ENCODE measurements around the gene SIVA1.

Gene SIVA1

DNA sequence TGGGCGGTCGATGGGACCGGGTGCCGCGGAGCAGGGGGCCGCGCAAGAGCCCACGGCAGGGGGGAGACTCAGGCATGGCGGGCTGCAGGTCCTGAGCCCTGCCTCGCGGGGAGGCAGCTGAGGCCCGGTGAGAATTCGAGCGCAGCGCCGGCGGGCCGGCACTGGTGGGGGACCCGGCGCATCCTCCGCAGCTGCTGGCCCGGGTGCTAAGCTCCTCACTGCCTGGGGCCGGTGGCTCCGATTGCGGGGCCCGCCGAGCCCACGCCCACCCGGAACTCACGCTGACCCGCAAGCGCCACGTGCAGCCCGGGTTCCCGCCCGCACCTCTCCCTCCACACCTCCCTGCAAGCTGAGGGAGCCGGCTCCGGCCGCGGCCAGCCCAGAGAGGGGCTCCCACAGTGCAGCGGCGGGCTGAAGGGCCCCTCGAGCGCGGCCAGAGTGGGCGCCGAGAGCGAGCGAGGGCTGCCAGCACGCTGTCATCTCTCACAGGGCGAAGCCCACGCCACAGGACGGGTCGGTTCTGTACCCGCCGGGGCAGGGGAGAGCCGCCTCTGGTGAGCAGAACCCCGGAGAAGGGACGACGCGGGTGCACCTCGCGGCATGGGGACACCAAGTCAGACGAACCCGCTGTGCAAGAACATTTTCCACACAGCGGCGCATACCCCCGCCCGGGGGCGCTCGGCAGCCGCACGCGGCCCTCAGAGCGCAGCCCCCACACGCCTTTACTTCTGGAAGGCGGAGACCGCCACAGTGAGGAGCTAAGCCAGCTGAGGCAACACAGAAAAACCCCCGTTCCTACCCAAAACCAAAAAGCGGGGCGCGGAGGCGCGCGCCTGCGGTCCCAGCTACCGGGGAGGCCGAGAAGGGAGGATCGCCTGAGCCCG, 1.2 kb upstream of the SIVA1 start:
- DNase-seq (ENCODE audit: low read depth in 2 of 2), result no peak

DNA sequence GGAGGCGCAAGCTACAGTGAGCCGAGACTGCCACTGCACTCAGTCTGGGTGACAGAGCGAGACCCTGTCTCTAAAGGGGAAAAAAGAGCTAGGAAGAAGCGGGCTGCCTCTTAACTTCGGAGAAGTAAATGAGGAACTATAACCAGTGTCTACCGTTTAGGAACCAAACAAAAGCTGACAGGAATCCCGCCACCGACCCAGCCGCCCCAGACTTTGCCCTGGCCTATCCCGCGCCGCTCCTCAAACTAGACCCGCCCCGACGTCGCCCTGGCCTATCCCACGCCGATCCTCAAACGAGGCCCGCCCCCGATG, 568 bp upstream of the SIVA1 start:
- DNase-seq (ENCODE audit: low read depth in 2 of 2), result no peak

DNA sequence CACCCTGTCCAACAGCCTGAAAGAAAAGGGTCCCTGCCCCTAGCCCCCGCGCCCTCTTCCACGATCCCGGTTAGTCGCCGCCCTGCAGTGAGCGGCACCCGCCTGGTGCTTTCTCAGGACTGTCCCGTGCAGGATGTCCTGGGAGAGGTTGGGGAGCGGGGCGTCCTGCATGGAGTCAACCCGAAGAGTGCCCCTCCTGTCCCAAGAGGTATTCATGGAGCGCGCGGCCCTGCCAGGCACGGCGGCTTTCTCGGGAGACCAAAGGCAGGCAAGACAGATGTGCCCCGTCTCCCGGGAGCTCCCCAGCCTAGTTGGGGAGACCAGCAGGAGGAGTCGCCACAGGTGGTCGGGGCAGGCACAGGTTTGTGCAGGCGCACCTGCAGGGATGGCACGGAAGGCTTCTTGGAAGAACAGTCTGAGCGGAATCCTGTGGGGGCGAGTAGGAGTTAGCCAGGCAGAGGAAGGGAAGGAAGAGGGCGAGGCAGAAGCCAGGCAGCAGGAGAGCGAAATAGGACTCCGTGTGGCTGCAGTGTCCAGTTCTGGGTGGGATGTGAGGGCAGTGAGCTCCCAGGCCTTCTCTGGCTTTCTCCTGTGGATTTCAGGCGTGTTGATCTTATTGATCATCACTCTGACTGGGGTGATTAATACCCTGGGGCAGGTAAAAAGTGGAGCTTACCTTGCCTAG, 723 bp downstream of the SIVA1 start:
- DNase-seq (ENCODE audit: low read depth in 2 of 2), result no peak

GRCh38 chr14:104754213-104754851, 1.4 kb downstream of the SIVA1 start:
- no peak for DNase-seq (ENCODE audit: low read depth in 2 of 2)

- no peak for DNase-seq (ENCODE audit: low read depth in 2 of 2)
Observed at GRCh38 chr14:104755621-104756020, 2.7 kb downstream of the SIVA1 start.

DNA sequence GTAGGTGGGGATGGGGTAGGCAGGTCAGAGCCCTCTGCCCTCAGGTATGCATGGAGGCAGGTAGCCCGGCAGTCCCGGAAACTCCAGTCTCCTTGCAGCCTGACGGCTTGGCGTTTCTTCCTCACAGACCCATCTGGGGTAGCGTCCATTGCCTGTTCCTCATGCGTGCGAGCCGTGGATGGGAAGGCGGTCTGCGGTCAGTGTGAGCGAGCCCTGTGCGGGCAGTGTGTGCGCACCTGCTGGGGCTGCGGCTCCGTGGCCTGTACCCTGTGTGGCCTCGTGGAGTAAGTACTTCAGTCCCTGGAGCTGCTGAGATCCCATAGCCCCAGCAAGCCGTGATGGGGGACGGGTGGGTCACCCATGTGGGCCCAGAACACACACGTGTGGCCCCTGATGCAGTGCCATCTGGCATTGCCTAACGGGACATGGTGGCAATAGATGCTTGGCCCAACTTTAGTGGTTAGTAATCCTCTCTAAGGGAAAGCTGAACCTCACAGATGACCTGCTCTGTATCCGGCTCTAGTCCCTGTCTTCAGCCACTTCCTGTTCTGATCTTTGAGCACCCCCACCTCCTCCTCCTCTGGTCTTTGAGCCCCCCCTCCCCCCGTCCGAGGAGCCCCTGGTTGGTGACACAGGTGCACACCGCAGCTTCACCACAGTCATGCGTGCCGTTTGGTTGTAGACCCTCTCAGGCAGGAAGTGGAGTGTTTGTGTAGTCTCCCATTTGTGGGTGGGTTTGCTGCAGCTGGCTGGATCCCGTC, 3.7 kb downstream of the SIVA1 start:
- DNase-seq (ENCODE audit: low read depth in 2 of 2), result no peak

DNA sequence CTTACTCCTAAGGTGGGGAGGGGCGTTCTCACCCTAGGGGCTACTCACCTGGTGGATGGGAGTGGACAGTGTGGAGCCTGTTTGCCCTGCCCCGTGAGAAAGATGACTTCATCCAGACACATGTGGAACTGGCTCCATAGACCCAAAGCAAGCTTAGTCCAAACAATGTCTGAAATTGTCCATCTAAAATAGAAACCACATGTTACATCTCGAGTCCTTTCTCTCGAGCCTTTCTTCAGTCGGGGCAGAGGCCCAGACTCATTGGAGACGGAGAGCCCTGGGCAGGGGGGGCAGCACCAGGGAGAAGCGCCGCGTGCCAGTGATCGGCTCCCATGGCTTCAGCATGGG, 4.3 kb downstream of the SIVA1 start:
- no peak for DNase-seq (ENCODE audit: low read depth in 2 of 2)

DNA sequence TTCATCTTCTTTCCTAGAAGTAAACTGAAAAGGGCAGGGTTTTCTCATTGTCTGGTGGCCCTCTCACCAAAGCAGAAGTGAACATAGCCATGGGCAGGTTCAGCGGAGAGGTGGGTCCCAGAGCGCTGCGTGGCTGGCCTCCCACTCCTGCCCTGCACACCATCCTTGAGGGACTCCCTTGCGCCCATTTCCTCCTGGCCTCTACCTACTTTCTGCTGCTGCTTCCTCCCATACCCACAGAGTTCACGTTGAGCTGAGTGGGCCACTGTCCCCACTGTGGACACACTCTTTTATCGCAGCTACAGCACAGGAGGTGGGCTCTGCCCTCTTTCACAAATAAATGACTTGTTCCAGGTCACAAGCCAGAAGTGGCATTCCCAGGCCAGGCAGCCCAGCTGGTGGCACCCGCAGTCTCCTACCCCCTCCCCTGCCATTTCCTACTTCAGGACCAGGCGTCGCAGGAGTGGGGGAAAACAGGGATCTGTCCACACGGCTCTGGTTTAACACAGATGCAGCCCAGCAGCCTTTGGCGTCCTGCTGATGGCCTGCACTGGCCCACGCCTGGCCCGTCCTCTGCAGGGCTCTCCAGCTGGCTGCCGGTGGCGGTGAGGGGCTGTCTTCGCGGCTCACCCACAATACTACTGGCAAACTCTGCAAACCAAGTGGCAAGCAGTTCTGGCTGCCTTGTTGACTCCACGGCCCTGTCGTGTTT, 4.9 kb downstream of the SIVA1 start:
- DNase-seq (ENCODE audit: low read depth in 2 of 2), result no peak

DNA sequence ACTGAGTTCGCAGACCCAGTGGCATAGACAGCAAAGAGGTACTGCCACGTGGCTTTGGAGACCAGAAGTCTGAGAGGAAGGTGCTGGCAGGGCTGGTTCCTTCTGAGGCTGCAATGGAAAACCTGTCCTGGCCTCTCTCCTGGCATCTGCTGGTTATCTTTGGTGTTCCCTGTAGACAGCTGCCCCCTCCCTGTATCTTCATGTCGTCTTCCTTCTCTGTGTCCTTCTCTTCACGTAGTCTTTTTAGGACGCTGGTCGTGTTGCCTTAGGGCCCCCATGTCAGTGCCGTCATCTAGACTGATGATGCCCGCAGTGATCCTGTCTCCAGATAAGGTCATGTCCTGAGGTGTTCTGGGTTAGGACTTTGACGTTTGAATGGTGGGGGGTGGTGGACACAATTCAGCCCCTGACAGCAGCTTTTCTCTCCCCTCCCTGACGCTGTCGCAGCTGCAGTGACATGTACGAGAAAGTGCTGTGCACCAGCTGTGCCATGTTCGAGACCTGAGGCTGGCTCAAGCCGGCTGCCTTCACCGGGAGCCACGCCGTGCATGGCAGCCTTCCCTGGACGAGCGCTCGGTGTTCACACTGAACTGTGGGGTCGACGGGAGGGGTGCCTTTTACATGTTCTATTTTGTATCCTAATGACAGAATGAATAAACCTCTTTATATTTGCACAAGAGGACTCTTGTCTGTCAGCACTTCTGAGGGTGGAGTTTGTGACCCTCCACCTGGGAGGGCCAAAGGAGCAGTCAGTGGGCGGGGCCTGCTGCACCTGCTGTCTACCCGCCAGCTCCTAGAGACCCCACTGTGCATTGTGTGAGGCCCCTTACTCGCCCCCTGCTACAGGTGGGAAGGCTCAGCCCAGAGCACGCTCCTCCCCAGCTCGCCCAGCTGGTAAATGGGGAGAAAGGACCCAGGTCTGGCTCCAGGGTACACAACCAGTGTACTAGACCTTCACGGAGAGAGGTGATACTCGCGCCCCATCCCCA, 6.3 kb downstream of the SIVA1 start:
- DNase-seq (ENCODE audit: low read depth in 2 of 2), result no peak

- DNase-seq (ENCODE audit: low read depth in 2 of 2), result no peak
Observed at GRCh38 chr14:104765517-104765916, 12.6 kb downstream of the SIVA1 start.

DNA sequence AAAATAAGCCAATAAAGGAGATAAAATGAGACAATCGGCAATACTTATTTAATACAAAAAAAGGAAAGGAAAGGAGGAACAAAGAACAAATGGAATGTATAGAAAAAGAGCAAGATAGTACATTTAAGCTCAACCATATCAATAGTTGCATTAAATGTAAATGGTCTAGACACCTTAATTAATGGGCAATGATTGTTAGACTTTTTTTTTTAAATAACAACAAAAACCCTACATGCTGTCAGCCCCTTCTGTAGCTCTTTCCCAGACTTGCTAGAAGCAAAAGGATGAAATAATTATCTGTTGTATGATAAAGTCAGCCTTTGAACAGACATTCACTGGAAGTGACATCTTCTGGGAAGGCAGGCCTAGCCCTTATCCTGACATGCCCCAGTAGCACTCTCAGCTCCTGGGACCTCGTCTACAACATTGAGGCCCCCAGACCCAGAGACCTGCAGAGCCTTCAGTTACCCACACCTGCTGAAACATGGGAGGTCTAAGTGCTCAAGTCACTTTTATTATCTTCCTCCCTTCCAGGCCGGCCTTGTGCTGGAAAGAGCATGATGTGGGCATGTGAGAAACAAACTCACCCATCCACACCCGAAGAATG, 13.4 kb downstream of the SIVA1 start:
- DNase-seq (ENCODE audit: low read depth in 2 of 2), result no peak

GRCh38 chr14:104766863-104767633, 14.1 kb downstream of the SIVA1 start:
- DNase-seq (ENCODE audit: low read depth in 2 of 2), result no peak

GRCh38 chr14:104767634-104767918, 14.6 kb downstream of the SIVA1 start:
- no peak for DNase-seq (ENCODE audit: low read depth in 2 of 2)

GRCh38 chr14:104768437-104769323, 15.7 kb downstream of the SIVA1 start:
- DNase-seq (ENCODE audit: low read depth in 2 of 2), result peak; percentile 72 to 76

GRCh38 chr14:104769324-104770071, 16.6 kb downstream of the SIVA1 start:
- DNase-seq (ENCODE audit: low read depth in 2 of 2), result no peak

DNA sequence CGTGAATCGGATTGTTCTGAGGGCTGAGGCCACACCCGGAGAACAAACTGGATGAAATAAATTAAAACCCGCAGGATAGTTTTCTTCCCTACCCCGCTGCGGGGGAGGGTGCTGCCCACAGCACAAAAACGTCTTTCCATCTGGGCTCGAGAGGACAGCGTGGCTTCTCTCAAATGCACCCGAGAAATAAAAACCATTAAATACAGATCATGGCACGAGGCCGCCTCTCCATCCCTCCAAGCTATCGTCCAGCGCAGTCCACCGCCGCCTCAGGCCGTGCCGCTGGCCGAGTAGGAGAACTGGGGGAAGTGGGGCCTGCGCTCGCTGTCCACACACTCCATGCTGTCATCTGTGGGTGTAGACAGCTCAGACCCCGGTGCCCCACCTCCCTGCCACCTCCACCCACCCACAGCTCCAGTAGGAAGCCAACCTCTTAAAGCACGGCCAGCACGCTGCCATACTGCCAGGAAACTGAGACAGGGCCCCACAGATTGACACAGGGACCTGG, 17.2 kb downstream of the SIVA1 start:
- DNase-seq (ENCODE audit: low read depth in 2 of 2), result no peak

DNA sequence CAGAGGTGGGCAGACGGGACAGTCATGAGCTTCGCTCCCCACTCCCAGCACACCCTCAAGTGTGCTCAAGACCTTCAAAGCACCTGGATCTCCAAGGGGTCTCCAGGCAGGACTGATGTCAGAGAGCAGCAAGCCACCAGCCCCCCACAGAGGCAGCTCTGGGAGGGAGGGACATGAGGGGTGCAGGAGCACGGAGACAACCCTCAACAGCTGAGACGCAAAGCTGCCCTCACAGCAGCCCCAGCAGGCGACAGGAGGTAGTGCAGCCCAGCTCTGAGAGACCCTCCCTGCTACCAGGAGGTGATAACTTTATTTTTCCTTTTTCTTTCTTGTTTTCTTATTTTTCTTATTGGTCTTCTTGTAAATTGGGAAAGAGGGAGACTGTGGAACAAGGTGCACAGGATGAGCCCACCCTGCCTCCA, 17.9 kb downstream of the SIVA1 start:
- DNase-seq (ENCODE audit: low read depth in 2 of 2), result no peak
